ENCODE results near the gene GRK5.

GRK5 gene

GRCh38 chr10:119308551-119309422 lies 101.4 kb downstream of the GRK5 start:
- TF ChIP-seq, protein P1, sequence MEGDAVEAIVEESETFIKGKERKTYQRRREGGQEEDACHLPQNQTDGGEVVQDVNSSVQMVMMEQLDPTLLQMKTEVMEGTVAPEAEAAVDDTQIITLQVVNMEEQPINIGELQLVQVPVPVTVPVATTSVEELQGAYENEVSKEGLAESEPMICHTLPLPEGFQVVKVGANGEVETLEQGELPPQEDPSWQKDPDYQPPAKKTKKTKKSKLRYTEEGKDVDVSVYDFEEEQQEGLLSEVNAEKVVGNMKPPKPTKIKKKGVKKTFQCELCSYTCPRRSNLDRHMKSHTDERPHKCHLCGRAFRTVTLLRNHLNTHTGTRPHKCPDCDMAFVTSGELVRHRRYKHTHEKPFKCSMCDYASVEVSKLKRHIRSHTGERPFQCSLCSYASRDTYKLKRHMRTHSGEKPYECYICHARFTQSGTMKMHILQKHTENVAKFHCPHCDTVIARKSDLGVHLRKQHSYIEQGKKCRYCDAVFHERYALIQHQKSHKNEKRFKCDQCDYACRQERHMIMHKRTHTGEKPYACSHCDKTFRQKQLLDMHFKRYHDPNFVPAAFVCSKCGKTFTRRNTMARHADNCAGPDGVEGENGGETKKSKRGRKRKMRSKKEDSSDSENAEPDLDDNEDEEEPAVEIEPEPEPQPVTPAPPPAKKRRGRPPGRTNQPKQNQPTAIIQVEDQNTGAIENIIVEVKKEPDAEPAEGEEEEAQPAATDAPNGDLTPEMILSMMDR (IDR thresholded peaks at IDR 0.05; ENCODE audit: low read depth, low read length), result no peak
- H3K4me1 ChIP-seq, result no peaks in the 10 kb centered on the region
- no peaks in the 10 kb centered on the region for H3K27me3 ChIP-seq
- DNase-seq, result no peak
- H3K9me3 ChIP-seq, result no peaks in the 10 kb centered on the region
- no peaks in the 10 kb centered on the region for H3K36me3 ChIP-seq
- H3K4me3 ChIP-seq (ENCODE audit: low read depth, low read length), result no peak overlapping the region

- Histone ChIP-seq H3K36me3 (no peaks in the 10 kb centered on the region), H3K9me3 (no peaks in the 10 kb centered on the region), H3K4me3 (ENCODE audit: low read depth, low read length) (no peak overlapping the region), H3K27me3 (no peaks in the 10 kb centered on the region), H3K4me1 (no peaks in the 10 kb centered on the region)
- TF ChIP-seq, protein P1 (IDR thresholded peaks at IDR 0.05; ENCODE audit: low read depth, low read length), result no peak
- DNase-seq, result no peak
Observed at GRCh38 chr10:119309423-119309770, 102.0 kb downstream of the GRK5 start.

- Histone ChIP-seq H3K4me1 (peaks cover 6% of the 10 kb centered on the region; the same call in 1 of the 2 replicates), H3K27me3 (no peaks in the 10 kb centered on the region), H3K36me3 (no peaks in the 10 kb centered on the region)
Observed at GRCh38 chr10:119310806-119311205, 103.4 kb downstream of the GRK5 start.

DNA sequence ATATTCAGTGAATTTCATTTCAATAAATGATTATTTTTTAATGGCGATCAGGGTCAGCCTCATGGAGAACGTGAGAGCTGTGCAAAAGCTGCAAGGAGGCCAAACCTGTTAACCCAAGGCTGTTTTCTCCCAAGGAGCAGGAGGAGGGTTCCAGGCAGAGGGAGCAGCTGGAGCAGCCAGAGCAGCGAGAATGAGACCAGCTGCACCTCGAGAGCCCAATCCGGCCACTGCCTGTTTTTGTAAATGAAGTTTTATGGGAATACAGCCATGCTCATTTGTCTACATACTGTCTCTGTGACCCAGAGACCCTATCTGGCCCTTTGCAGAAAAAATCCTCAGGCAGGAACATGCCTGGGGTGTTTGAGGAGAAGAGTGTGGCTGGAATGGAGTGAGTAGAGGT lies 104.9 kb downstream of the GRK5 start:
- Histone ChIP-seq H3K36me3 (no peaks in the 10 kb centered on the region), H3K9me3 (no peaks in the 10 kb centered on the region), H3K27me3 (no peaks in the 10 kb centered on the region), H3K4me1 (peaks cover 11% of the 10 kb centered on the region), H3K4me3 (ENCODE audit: low read depth, low read length) (no peak overlapping the region)
- no peak for DNase-seq
- TF ChIP-seq, protein P1 (IDR thresholded peaks at IDR 0.05; ENCODE audit: low read depth, low read length), result no peak

More at GRCh38 chr10:119310806-119311205, 103.4 kb downstream of the GRK5 start:
- Histone ChIP-seq H3K4me3 (ENCODE audit: low read depth, low read length) (no peak overlapping the region), H3K9me3 (no peaks in the 10 kb centered on the region)
- no peak for DNase-seq
- TF ChIP-seq, protein P1 (IDR thresholded peaks at IDR 0.05; ENCODE audit: low read depth, low read length), result no peak

GRCh38 chr10:119313024-119313423 lies 105.7 kb downstream of the GRK5 start:
- Histone ChIP-seq H3K27me3 (no peaks in the 10 kb centered on the region), H3K36me3 (no peaks in the 10 kb centered on the region), H3K4me3 (ENCODE audit: low read depth, low read length) (no peak overlapping the region), H3K4me1 (peaks cover 12% of the 10 kb centered on the region), H3K9me3 (no peaks in the 10 kb centered on the region)
- DNase-seq, result no peak
- TF ChIP-seq, protein P1 (IDR thresholded peaks at IDR 0.05; ENCODE audit: low read depth, low read length), result no peak

GRCh38 chr10:119313644-119314043 lies 106.3 kb downstream of the GRK5 start:
- H3K4me1 ChIP-seq, result peaks cover 12% of the 10 kb centered on the region
- H3K9me3 ChIP-seq, result no peaks in the 10 kb centered on the region
- no peaks in the 10 kb centered on the region for H3K36me3 ChIP-seq
- TF ChIP-seq, protein P1 (IDR thresholded peaks at IDR 0.05; ENCODE audit: low read depth, low read length), result no peak
- no peaks in the 10 kb centered on the region for H3K27me3 ChIP-seq
- DNase-seq, result no peak
- no peak overlapping the region for H3K4me3 ChIP-seq (ENCODE audit: low read depth, low read length)
